ENCODE data around the gene B4GALT4. TPM values are rescaled to one million over a fixed set of nuclear protein-coding genes. Genes with fewer than 3 reads are reported as not detected.

B4GALT4 gene
- total and polyA plus RNA-seq, 3 donors from 2014 or later, result 13.5 to 19.4 (median 17.7) TPM

DNA sequence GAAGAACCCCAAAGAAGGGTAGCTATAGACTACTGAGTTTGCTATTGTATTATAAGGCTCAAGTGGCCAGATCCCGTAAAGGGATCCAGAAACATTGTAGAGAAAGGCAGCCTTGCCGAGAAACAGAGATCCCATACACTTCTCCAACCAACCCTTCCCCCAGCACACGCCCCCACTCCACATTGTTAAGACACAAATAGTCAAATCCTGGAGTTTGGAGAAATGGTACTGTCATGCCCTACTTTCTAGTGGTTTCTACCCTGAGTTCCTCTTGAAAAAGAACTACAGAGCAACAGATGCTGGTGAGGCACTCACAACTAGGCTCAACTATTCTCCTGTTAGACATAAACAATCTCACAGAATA lies 33.2 kb downstream of the B4GALT4 start:
- intact Hi-C loops (cut with DNase I; ENCODE audit: low total_unique reads), result no loop called here

GRCh38 chr3:119206611-119207511 lies 33.8 kb downstream of the B4GALT4 start:
- Histone ChIP-seq H3K4me1 (no peaks in the 10 kb centered on the region), H3K27ac (no peak overlapping the region), H3K9me3 (no peaks in the 10 kb centered on the region), H3K36me3 (ENCODE audit: low read depth, missing control alignments) (no peaks in the 10 kb centered on the region), H3K4me3 (no peak overlapping the region), H3K27me3 (no peaks in the 10 kb centered on the region)
- WGBS, 2 donors, result 85 to 91% methylated on average over 4 of the region's 4 CpGs
- DNase-seq, result no peak
- TF ChIP-seq, protein P1, sequence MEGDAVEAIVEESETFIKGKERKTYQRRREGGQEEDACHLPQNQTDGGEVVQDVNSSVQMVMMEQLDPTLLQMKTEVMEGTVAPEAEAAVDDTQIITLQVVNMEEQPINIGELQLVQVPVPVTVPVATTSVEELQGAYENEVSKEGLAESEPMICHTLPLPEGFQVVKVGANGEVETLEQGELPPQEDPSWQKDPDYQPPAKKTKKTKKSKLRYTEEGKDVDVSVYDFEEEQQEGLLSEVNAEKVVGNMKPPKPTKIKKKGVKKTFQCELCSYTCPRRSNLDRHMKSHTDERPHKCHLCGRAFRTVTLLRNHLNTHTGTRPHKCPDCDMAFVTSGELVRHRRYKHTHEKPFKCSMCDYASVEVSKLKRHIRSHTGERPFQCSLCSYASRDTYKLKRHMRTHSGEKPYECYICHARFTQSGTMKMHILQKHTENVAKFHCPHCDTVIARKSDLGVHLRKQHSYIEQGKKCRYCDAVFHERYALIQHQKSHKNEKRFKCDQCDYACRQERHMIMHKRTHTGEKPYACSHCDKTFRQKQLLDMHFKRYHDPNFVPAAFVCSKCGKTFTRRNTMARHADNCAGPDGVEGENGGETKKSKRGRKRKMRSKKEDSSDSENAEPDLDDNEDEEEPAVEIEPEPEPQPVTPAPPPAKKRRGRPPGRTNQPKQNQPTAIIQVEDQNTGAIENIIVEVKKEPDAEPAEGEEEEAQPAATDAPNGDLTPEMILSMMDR (IDR thresholded peaks at IDR 0.05), result no peak
- TF ChIP-seq POLR2A (IDR thresholded peaks at IDR 0.05), result no peak
- intact Hi-C loops (cut with DNase I; ENCODE audit: low total_unique reads), result no loop called here

More for the DNA sequence above, 33.2 kb downstream of the B4GALT4 start:
- Histone ChIP-seq H3K4me3 (no peak overlapping the region), H3K9me3 (no peaks in the 10 kb centered on the region), H3K4me1 (no peaks in the 10 kb centered on the region), H3K27me3 (no peaks in the 10 kb centered on the region), H3K27ac (no peak overlapping the region), H3K36me3 (ENCODE audit: low read depth, missing control alignments) (no peaks in the 10 kb centered on the region)
- TF ChIP-seq, protein P1 (IDR thresholded peaks at IDR 0.05), result no peak
- TF ChIP-seq POLR2A (IDR thresholded peaks at IDR 0.05), result no peak
- no peak for DNase-seq
- WGBS, 2 donors, result 93 to 96% methylated on average over 3 of the region's 3 CpGs

- Histone ChIP-seq H3K27ac (no peak overlapping the region), H3K4me1 (no peaks in the 10 kb centered on the region), H3K27me3 (no peaks in the 10 kb centered on the region), H3K9me3 (no peaks in the 10 kb centered on the region), H3K4me3 (no peak overlapping the region), H3K36me3 (ENCODE audit: low read depth, missing control alignments) (no peaks in the 10 kb centered on the region)
- no peak for DNase-seq
- intact Hi-C loops (cut with DNase I; ENCODE audit: low total_unique reads), result no loop called here
- WGBS, 2 donors, result 66 to 73% methylated on average over 5 of the region's 5 CpGs
- TF ChIP-seq, protein P1 (IDR thresholded peaks at IDR 0.05), result no peak
- TF ChIP-seq POLR2A (IDR thresholded peaks at IDR 0.05), result no peak
Observed at GRCh38 chr3:119205685-119206084, 35.0 kb downstream of the B4GALT4 start.

- Histone ChIP-seq H3K36me3 (ENCODE audit: low read depth, missing control alignments) (no peaks in the 10 kb centered on the region), H3K4me3 (no peak overlapping the region), H3K9me3 (no peaks in the 10 kb centered on the region), H3K27me3 (no peaks in the 10 kb centered on the region), H3K4me1 (no peaks in the 10 kb centered on the region), H3K27ac (no peak overlapping the region)
- intact Hi-C loops (cut with DNase I; ENCODE audit: low total_unique reads), result no loop called here
- TF ChIP-seq, protein P1 (IDR thresholded peaks at IDR 0.05), result no peak
- TF ChIP-seq POLR2A (IDR thresholded peaks at IDR 0.05), result no peak
- DNase-seq, result no peak
- WGBS, 2 donors, result 49 to 56% methylated on average over 8 of the region's 8 CpGs
Observed at GRCh38 chr3:119205209-119205608, 35.5 kb downstream of the B4GALT4 start.

- H3K27ac ChIP-seq, result no peak overlapping the region
- intact Hi-C loops (cut with DNase I; ENCODE audit: low total_unique reads), result no loop called here
- H3K9me3 ChIP-seq, result no peaks in the 10 kb centered on the region
- H3K27me3 ChIP-seq, result no peaks in the 10 kb centered on the region
- 88 to 97% methylated on average over 1 of the region's 1 CpG for WGBS, 2 donors
- no peak for TF ChIP-seq POLR2A (IDR thresholded peaks at IDR 0.05)
- TF ChIP-seq, protein P1 (IDR thresholded peaks at IDR 0.05), result no peak
- H3K36me3 ChIP-seq (ENCODE audit: low read depth, missing control alignments), result no peaks in the 10 kb centered on the region
- DNase-seq, result no peak
- H3K4me3 ChIP-seq, result no peak overlapping the region
- no peaks in the 10 kb centered on the region for H3K4me1 ChIP-seq
Observed at GRCh38 chr3:119195911-119196310, 44.8 kb downstream of the B4GALT4 start.
